GM12878 (cell line): ENCODE results near the gene CD9. TPM values are rescaled to one million over a fixed set of nuclear protein-coding genes. Genes with fewer than 3 reads are reported as not detected.

Experiments
- BCL11A ChIP-seq: IDR thresholded peaks from 2 replicates; pipeline ENCODE4 v1.6.1; 2011; ENCODE audit warnings: low read depth, low read length
- BCLAF1 ChIP-seq: fragments of 450-650 bp; IDR thresholded peaks from 2 replicates; pipeline ENCODE4 v1.6.1; 2017; ENCODE audit warnings: antibody characterized with exemption, mild to moderate bottlenecking, moderate library complexity
- CBX3 ChIP-seq: fragments of 200-600 bp; sonication (generic); IDR thresholded peaks from 2 replicates; pipeline ENCODE4 v1.6.1; 2016; ENCODE audit warnings: low read depth, borderline replicate concordance
- ETV6 ChIP-seq, 2 experiments: fragments of 450-650 bp in 1 of 2; IDR thresholded peaks in 1 of 2; conservative IDR thresholded peaks in 1 of 2; 2 replicates each; pipeline ENCODE4 v1.6.1; 2014; ENCODE audit warnings: antibody characterized with exemption in 1 of 2, borderline replicate concordance in 1 of 2, low read depth in 1 of 2, mild to moderate bottlenecking in 1 of 2, moderate library complexity in 1 of 2
- KDM1A ChIP-seq: fragments of 200-600 bp; sonication (generic); IDR thresholded peaks from 2 replicates; pipeline ENCODE4 v1.6.1; 2016; ENCODE audit warnings: borderline replicate concordance
- NKRF ChIP-seq: fragments of 450-650 bp; conservative IDR thresholded peaks from 2 replicates; pipeline ENCODE4 v1.6.1; 2017; ENCODE audit warnings: mild to moderate bottlenecking, moderate library complexity
- PAX5 ChIP-seq: IDR thresholded peaks from 2 replicates; pipeline ENCODE4 v1.6.1; 2011; ENCODE audit warnings: low read depth, low read length, borderline replicate concordance
- RAD21 ChIP-seq: IDR thresholded peaks from 2 replicates; pipeline ENCODE4 v1.6.1; 2011; ENCODE audit warnings: mild to moderate bottlenecking, low read depth, low read length, moderate library complexity; ENCODE audit not compliant: insufficient read depth
- RUNX3 ChIP-seq: IDR thresholded peaks from 2 replicates; pipeline ENCODE4 v1.6.1; 2012; ENCODE audit warnings: low read length, inconsistent platforms
- polyA plus RNA-seq, 11 experiments: library from polyadenylated mRNA; depleted of rRNA in 4 of 11; unstranded in 6 of 11; stranded (reverse) in 5 of 11; fragments of >200 nt; fragmentation: Nextera tagmentation in 4 of 11; fragmentation: Illumina TruSeq in 1 of 11; extraction: Ambion mirVana in 4 of 11; extraction: Trizol in 1 of 11; gene quantifications; 1 replicate in 1 of 11; 2 replicates in 10 of 11; pipeline versions ENCODE4 v1.2.1 to v1.2.3, GENCODE V29; 2011 to 2016; ENCODE audit warnings: inconsistent platforms in 2 of 11, missing spikeins in 2 of 11, low read depth in 1 of 11
- total RNA-seq, 4 experiments: library from RNA; depleted of rRNA in 3 of 4; stranded (reverse); fragments of >200 nt in 3 of 4; fragmentation: Illumina TruSeq in 1 of 4; extraction: Trizol in 1 of 4; gene quantifications; 2 replicates each; pipeline versions ENCODE4 v1.2.1 to v1.2.3, GENCODE V29; 2013 to 2021
- TF ChIP-seq, protein P1 (sequence below): fragments of 450-650 bp; IDR thresholded peaks from 2 replicates; pipeline ENCODE4 v1.6.1; 2014; ENCODE audit warnings: mild to moderate bottlenecking
- TF ChIP-seq, protein P2 (sequence below): fragments of 450-650 bp; IDR thresholded peaks from 2 replicates; pipeline ENCODE4 v1.6.1; 2016; ENCODE audit warnings: mild to moderate bottlenecking

The CD9 gene
- total and polyA plus RNA-seq, 10 of the 15 experiments (the other 5 are each of a cell fraction or from before 2014, with no cell fraction given): 4.8 to 29.9 (median 9.7) TPM

DNA sequence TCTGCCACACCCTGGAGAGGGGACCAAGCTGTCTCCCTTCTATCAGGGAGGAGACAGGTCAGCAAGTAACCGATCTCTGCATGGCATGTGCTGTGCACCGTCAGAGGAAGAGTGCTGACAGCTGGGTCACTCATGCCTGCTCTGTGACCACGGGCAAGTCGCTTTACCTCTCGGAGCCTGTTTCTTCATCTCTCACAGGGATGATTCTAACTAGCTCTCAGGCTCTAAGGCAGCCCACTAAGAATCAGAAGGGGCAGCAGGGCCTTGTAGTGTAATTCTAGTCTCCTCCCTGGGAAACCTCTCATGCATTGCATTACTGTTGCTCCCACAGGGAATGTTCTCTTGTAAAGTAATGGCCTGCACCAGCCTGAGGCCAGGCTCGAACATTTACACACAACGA lies 11.9 kb downstream of the CD9 start (continued):
- TF ChIP-seq RUNX3: no peak
- no peak for TF ChIP-seq RAD21
- TF ChIP-seq BCL11A: no peak
- no peak for TF ChIP-seq ETV6 (conservative IDR thresholded peaks at IDR 0.05 in 1 of 2, IDR thresholded peaks at IDR 0.05 in 1 of 2; ENCODE audit: borderline replicate concordance in 1 of 2, low read depth in 1 of 2)
- TF ChIP-seq KDM1A: no peak
- TF ChIP-seq BCLAF1: no peak
- no peak for TF ChIP-seq PAX5
- TF ChIP-seq, protein P1, sequence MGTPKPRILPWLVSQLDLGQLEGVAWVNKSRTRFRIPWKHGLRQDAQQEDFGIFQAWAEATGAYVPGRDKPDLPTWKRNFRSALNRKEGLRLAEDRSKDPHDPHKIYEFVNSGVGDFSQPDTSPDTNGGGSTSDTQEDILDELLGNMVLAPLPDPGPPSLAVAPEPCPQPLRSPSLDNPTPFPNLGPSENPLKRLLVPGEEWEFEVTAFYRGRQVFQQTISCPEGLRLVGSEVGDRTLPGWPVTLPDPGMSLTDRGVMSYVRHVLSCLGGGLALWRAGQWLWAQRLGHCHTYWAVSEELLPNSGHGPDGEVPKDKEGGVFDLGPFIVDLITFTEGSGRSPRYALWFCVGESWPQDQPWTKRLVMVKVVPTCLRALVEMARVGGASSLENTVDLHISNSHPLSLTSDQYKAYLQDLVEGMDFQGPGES: no peak
- no peak for TF ChIP-seq CBX3
- TF ChIP-seq NKRF: no peak
- TF ChIP-seq, protein P2, sequence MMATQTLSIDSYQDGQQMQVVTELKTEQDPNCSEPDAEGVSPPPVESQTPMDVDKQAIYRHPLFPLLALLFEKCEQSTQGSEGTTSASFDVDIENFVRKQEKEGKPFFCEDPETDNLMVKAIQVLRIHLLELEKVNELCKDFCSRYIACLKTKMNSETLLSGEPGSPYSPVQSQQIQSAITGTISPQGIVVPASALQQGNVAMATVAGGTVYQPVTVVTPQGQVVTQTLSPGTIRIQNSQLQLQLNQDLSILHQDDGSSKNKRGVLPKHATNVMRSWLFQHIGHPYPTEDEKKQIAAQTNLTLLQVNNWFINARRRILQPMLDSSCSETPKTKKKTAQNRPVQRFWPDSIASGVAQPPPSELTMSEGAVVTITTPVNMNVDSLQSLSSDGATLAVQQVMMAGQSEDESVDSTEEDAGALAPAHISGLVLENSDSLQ: no peak
